ENCODE results near the gene IPO4. TPM values are rescaled to one million over a fixed set of nuclear protein-coding genes. Genes with fewer than 3 reads are reported as not detected.

IPO4 gene
- total and polyA plus RNA-seq, 2 of the 13 experiments (the other 11 are each of a cell fraction or from before 2014, with no cell fraction given): 39.0 to 179 TPM

DNA sequence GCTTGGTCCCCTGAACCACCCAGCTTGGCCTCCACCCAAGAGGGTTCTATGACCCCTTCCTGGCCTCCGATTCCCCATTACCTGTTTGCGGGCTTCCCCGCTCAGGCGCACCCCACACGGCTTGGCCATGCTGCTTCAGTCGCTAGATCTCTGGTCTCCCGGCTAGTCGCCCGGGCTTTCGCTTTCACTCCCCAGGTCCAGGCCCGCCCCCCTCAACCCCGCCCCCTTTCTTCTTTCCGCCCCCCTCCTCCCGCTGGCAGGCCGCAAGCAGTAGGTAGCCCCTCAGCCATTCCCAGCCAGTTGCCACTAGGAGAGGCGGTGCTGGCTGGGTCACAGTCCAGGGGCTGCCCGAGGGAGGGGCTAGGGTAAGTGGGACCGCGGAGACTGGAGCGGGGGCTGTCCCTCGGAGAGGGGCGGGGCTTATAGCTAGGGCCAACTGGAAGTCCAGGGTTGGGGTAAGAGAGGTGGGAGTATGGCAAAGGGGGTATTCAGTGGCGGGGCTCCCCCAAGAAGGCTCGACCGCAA is 42.1 kb downstream of the IPO4 start, which contains the start of gene PSME2 (continued):
- TF ChIP-seq, protein P1, sequence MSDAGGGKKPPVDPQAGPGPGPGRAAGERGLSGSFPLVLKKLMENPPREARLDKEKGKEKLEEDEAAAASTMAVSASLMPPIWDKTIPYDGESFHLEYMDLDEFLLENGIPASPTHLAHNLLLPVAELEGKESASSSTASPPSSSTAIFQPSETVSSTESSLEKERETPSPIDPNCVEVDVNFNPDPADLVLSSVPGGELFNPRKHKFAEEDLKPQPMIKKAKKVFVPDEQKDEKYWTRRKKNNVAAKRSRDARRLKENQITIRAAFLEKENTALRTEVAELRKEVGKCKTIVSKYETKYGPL (CRISPR knock-in tag; IDR thresholded peaks at IDR 0.05): no peak
- TF ChIP-seq, protein P2, sequence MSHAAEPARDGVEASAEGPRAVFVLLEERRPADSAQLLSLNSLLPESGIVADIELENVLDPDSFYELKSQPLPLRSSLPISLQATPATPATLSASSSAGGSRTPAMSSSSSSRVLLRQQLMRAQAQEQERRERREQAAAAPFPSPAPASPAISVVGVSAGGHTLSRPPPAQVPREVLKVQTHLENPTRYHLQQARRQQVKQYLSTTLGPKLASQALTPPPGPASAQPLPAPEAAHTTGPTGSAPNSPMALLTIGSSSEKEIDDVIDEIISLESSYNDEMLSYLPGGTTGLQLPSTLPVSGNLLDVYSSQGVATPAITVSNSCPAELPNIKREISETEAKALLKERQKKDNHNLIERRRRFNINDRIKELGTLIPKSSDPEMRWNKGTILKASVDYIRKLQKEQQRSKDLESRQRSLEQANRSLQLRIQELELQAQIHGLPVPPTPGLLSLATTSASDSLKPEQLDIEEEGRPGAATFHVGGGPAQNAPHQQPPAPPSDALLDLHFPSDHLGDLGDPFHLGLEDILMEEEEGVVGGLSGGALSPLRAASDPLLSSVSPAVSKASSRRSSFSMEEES (CRISPR knock-in tag; IDR thresholded peaks at IDR 0.05): no peak
- peak; percentile 55; the same call in 1 of the 2 replicates for TF ChIP-seq WIZ (CRISPR knock-in tag; IDR thresholded peaks at IDR 0.05)
- TF ChIP-seq MTF1 (CRISPR knock-in tag; IDR thresholded peaks at IDR 0.05): no peak
- TF ChIP-seq, protein P3, sequence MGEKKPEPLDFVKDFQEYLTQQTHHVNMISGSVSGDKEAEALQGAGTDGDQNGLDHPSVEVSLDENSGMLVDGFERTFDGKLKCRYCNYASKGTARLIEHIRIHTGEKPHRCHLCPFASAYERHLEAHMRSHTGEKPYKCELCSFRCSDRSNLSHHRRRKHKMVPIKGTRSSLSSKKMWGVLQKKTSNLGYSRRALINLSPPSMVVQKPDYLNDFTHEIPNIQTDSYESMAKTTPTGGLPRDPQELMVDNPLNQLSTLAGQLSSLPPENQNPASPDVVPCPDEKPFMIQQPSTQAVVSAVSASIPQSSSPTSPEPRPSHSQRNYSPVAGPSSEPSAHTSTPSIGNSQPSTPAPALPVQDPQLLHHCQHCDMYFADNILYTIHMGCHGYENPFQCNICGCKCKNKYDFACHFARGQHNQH (CRISPR knock-in tag; IDR thresholded peaks at IDR 0.05): peak; percentile 63; the same call in 1 of the 2 replicates
- TF ChIP-seq ZSCAN25 (CRISPR knock-in tag; IDR thresholded peaks at IDR 0.05): peak; percentile 72; the same call in 1 of the 2 replicates
- TF ChIP-seq HDAC6 (IDR thresholded peaks at IDR 0.05; ENCODE audit: low read depth, low read length): no peak
- TF ChIP-seq ETV6 (CRISPR knock-in tag; conservative IDR thresholded peaks at IDR 0.05): peak; percentile 94
- TF ChIP-seq ZNF841 (CRISPR knock-in tag; IDR thresholded peaks at IDR 0.05; ENCODE audit: borderline replicate concordance): no peak
- TF ChIP-seq ADNP (CRISPR knock-in tag; IDR thresholded peaks at IDR 0.05): no peak
- no peak for TF ChIP-seq EZH2 (conservative IDR thresholded peaks at IDR 0.05; ENCODE audit: low read depth, low read length)
- TF ChIP-seq IRF1 (CRISPR knock-in tag; IDR thresholded peaks at IDR 0.05; ENCODE audit: low read depth): peak; percentile 84
- TF ChIP-seq SMAD9 (CRISPR knock-in tag; IDR thresholded peaks at IDR 0.05): peak; percentile 94
- TF ChIP-seq ZBTB7A (CRISPR knock-in tag; IDR thresholded peaks at IDR 0.05): no peak
- TF ChIP-seq ZNF33B (CRISPR knock-in tag; IDR thresholded peaks at IDR 0.05): no peak
- no peak for TF ChIP-seq REL (CRISPR knock-in tag; conservative IDR thresholded peaks at IDR 0.05)
- no peak; the same call in 1 of the 2 replicates for TF ChIP-seq CREM (IDR thresholded peaks at IDR 0.05)
- TF ChIP-seq CREM (CRISPR knock-in tag; IDR thresholded peaks at IDR 0.05): 0 out of 2 replicates have a peak, but pooled peaks have one; percentile 34
- peak; percentile 25; the same call in 1 of the 2 replicates for TF ChIP-seq KDM3A (CRISPR knock-in tag; IDR thresholded peaks at IDR 0.05; ENCODE audit: low read depth)
- peak; percentile 38; the same call in 1 of the 2 replicates for TF ChIP-seq SMYD3 (CRISPR knock-in tag; IDR thresholded peaks at IDR 0.05)
- TF ChIP-seq RXRA (CRISPR knock-in tag; IDR thresholded peaks at IDR 0.05): no peak; the same call in 1 of the 2 replicates
- TF ChIP-seq ZNF777 (CRISPR knock-in tag; IDR thresholded peaks at IDR 0.05): no peak
- 0 out of 2 replicates have a peak, but pooled peaks have one; percentile 93 for TF ChIP-seq KLF15 (CRISPR knock-in tag; IDR thresholded peaks at IDR 0.05; ENCODE audit: borderline replicate concordance)
- 0 out of 2 replicates have a peak, but pooled peaks have one; percentile 22 for TF ChIP-seq ARNT2 (CRISPR knock-in tag; IDR thresholded peaks at IDR 0.05; ENCODE audit: low read depth)
- TF ChIP-seq SRSF4 (IDR thresholded peaks at IDR 0.05; ENCODE audit: low read depth, low read length, poor library complexity, severe bottlenecking): no peak
- no peak for TF ChIP-seq SOX6 (IDR thresholded peaks at IDR 0.05)
- TF ChIP-seq SOX6 (CRISPR knock-in tag; IDR thresholded peaks at IDR 0.05): peak; percentile 80
- TF ChIP-seq RFXAP (CRISPR knock-in tag; IDR thresholded peaks at IDR 0.05; ENCODE audit: borderline replicate concordance): peak; percentile 52; the same call in 1 of the 2 replicates
- no peak for TF ChIP-seq NKX3-1 (CRISPR knock-in tag; IDR thresholded peaks at IDR 0.05)

Data from HepG2 (cell line).